D721Med (cell line): ENCODE measurements around the gene IAPP.

Experiments
- DNase-seq: peaks from one replicate; pipeline ENCODE4 v3.0.0; 2011; ENCODE audit warnings: low spot score; ENCODE audit not compliant: insufficient read length
- FAIRE-seq: peaks from 2 replicates; lab custom pipeline; 2011; peaks lifted over from hg19 to GRCh38; lab: Jason Lieb, UNC
- TF ChIP-seq, protein P1 (sequence below): IDR thresholded peaks from 2 replicates; pipeline ENCODE4 v1.5.1; 2012; ENCODE audit warnings: mild to moderate bottlenecking, control low read depth; ENCODE audit not compliant: insufficient read depth; ENCODE audit errors: missing control alignments

IAPP gene

DNA sequence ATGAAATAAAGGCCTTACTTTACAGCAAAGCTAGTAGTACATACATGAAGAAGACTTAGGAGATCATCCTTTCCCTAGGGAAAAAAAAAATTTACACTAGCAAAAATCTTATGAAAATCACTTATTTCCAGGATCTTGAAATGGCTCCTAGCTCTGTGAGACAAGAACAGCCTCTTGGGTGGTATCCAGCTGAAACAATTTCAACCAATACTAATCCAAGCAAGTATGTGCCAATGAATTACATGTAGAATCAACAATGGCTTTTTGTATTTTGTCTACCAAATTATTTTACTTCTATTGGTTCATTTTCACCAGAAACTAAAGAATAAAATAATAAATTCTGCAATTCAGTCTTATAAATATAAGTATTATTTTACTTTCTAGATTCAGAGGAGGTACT is 35.2 kb upstream of the IAPP start:
- no peak for DNase-seq
- TF ChIP-seq, protein P1, sequence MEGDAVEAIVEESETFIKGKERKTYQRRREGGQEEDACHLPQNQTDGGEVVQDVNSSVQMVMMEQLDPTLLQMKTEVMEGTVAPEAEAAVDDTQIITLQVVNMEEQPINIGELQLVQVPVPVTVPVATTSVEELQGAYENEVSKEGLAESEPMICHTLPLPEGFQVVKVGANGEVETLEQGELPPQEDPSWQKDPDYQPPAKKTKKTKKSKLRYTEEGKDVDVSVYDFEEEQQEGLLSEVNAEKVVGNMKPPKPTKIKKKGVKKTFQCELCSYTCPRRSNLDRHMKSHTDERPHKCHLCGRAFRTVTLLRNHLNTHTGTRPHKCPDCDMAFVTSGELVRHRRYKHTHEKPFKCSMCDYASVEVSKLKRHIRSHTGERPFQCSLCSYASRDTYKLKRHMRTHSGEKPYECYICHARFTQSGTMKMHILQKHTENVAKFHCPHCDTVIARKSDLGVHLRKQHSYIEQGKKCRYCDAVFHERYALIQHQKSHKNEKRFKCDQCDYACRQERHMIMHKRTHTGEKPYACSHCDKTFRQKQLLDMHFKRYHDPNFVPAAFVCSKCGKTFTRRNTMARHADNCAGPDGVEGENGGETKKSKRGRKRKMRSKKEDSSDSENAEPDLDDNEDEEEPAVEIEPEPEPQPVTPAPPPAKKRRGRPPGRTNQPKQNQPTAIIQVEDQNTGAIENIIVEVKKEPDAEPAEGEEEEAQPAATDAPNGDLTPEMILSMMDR: no peak
- FAIRE-seq: no peak

DNA sequence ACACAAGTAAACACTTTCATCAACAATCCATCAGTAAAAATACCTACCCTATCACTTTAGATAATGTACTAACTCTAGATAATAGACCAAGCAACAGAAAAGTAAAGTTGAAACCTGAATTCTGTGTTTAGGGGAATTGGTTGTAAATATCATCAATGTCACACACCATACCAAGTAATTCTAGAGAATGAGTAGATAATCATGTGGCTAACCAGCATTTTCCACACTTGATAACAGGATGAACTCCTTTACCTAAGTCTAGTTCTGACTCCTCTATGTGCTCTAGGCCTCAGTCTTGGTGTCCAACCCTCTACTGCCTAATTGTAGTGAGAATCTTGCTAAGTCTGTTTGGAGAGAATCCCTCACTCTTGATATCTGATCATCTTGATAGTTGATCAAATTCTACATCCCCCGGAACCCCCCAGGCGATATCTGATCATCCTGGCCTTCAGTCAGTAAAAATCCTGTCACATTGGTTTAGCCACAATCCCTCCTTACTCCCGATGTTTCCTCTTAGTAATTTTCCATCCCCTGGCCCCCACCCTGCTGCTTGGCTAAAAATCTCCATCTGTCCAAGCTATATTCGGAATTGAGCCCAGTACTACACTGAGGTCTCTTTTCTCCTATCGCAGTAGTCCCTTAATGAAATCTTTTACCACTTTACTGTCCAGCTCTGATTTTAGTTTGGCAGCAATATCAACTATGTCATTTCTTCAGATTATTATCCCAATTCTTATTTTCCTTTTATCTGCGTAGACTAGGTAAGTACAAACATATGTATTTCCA is 34.5 kb upstream of the IAPP start:
- FAIRE-seq: peak; percentile 38
- DNase-seq: no peak
- TF ChIP-seq, protein P1: no peak

DNA sequence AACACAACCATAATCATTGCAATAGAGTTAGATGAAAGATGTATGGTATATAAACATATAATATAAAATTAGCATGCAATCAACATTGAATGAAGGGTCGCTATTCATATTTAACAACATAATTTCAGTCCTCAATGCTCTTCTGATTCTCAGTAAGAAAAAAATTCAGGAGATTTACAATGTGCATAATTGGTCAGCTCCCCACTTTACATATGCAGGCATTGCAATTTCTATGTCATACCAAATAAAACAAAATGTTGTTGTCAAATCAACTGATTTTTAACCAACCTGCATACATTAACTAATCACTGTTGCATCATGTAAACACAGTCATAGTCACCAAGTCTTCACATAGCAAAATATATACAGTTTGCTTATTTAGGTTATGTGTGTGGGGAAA is 32.8 kb upstream of the IAPP start:
- TF ChIP-seq, protein P1: no peak
- FAIRE-seq: peak; percentile 72
- no peak for DNase-seq

DNA sequence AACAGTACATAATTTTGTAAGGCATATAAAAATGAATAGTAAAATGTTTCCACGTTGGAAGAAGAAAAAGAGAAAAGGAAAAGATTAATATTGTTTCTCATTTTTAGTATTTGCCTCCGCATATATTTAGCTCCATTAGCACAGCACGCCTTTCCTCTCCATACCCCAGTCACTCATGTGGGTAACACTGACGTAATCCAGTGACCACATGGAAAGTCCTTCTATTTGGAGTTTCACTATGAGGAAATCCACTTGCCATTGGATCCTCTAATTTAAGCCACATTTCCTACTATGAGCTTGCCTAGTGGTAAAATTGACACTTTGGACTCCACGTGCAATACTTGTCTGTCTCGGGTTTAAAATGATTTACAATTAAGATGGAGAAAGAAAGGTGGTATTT is 32.3 kb upstream of the IAPP start:
- DNase-seq (no peak), FAIRE-seq (no peak)
- TF ChIP-seq, protein P1: no peak

DNA sequence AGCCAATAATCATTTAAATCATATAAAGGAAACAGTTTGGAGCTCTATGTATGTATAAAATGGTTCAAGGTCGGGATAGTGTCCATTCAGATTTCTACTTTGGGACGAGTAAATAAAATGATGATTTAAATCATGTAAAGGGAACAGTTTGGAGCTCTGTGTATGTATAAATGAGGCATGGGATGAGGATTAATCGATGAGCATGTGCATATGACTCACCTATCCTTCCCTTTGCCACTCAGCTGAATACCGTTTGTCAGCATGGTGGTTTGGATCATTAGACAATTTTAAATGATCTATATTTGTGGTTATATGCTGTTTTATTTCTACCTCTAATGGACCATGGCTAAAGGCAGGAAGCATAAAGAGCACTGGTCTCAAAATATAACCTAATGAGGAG is 30.9 kb upstream of the IAPP start:
- TF ChIP-seq, protein P1: no peak
- FAIRE-seq (no peak), DNase-seq (no peak)

DNA sequence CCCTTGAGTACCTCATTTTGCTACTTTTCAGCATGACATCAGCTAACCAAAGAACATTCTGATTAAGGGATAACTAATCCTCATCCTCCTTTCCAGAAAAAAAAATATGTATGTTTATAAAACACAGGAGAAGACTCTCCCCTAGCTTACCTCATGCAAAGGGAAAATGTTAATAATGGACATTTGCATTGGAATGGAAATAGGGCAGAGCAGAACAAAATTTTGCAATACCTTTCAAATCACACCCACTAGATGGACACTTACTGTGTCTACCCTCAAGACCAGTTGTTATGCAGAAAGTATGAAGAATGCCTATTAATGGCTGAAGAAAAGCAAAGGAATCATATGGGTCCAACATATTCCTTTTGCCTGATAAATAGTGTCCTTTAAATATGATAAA is 29.1 kb upstream of the IAPP start:
- TF ChIP-seq, protein P1: no peak
- FAIRE-seq: no peak
- no peak for DNase-seq

DNA sequence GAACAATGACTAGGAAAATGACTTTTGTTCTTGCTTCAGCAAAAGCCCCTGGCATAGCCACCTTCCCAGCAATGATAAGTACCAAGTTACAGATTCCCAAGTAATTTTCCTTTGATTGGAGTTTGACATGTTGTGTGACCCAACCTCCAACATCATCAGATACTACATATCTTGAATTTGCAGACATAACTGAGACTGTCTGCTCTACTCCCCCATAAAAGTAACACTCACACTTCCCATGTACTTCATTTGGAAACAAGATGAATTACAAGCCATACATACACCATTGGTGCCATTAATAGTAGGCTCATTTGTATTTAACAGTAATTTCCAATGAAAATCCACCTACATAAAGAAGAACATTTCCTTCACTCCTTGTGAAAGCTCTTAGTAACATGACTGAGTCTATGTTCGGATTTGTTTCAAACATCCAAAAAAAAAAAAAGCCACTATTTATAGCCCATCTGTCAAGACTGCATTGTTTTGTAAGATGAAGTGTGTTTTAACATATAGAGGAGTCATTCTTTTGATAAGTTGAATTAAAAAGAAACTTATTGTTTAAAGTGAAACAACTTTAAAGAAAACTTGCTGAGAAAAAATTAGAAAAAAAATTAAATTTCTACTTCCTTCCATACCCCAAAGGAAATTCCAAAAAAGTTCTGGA is 26.0 kb upstream of the IAPP start:
- FAIRE-seq (no peak), DNase-seq (no peak)
- TF ChIP-seq, protein P1: no peak
